ENCODE measurements around the gene LRRIQ4.

GRCh38 chr3:169764882-169765612, 47.6 kb upstream of the LRRIQ4 start, which contains the start of gene TERC:
- TF ChIP-seq CTCF (IDR thresholded peaks at IDR 0.05; ENCODE audit: low read depth, low read length, missing input control): no peak
- TF ChIP-seq JUND (IDR thresholded peaks at IDR 0.05): peak; percentile 12 to 64
- peak; percentile 79 for TF ChIP-seq SP1 (IDR thresholded peaks at IDR 0.05)
- TF ChIP-seq ATF3 (IDR thresholded peaks at IDR 0.05): no peak
- TF ChIP-seq MAX (IDR thresholded peaks at IDR 0.05): peak; percentile 99
- no peak for TF ChIP-seq HNF4G (IDR thresholded peaks at IDR 0.05)
- TF ChIP-seq EGR1 (IDR thresholded peaks at IDR 0.05; ENCODE audit: low read depth in 2 of 2): peak; percentile 94 to 97
- no peak for TF ChIP-seq RAD21 (IDR thresholded peaks at IDR 0.05)
- TF ChIP-seq REST (IDR thresholded peaks at IDR 0.05): peak; percentile 65
- TF ChIP-seq ZBTB33 (IDR thresholded peaks at IDR 0.05): peak; percentile 99
- peak; percentile 88 for TF ChIP-seq TAF1 (conservative IDR thresholded peaks at IDR 0.05)
- no peak for TF ChIP-seq FOXA2 (IDR thresholded peaks at IDR 0.05)
- TF ChIP-seq YY1 (IDR thresholded peaks at IDR 0.05): peak; percentile 95

Data from liver (tissue), 3 donors.